H1 (cell line): ENCODE measurements around the gene TAMALIN. TPM values are rescaled to one million over a fixed set of nuclear protein-coding genes. Genes with fewer than 3 reads are reported as not detected.

Experiments
- CTCF ChIA-PET: fragments of 300-600 bp; sonication (Branson Sonifier 250); formaldehyde crosslinking; loops from one replicate; lab custom pipeline; 2021; ENCODE audit not compliant: partially characterized antibody; lab: Charles Lee
- POLR2A ChIA-PET: fragments of 300-600 bp; sonication (Branson Sonifier 250); formaldehyde crosslinking; loops from one replicate; lab custom pipeline; 2021; ENCODE audit warnings: inconsistent platforms; ENCODE audit not compliant: partially characterized antibody; lab: Charles Lee
- DNase-seq, 2 experiments: peaks; one replicate each; pipeline versions ENCODE4 v3.0.0 to v3.0.0-alpha.2; 2010 to 2022; ENCODE audit warnings: low spot score in 2 of 2, low read depth in 1 of 2, mixed read lengths in 1 of 2
- FAIRE-seq: peaks from 2 replicates; lab custom pipeline; 2011; peaks lifted over from hg19 to GRCh38; lab: Jason Lieb, UNC
- H2AFZ ChIP-seq: 2 replicates; pipeline ENCODE4 v1.8.1; 2012; ENCODE audit warnings: low read length, inconsistent platforms
- H2AK5ac ChIP-seq: 2 replicates; pipeline ENCODE4 v1.6.1; 2013; ENCODE audit warnings: low read depth, low read length
- H2BK120ac ChIP-seq: replicated peaks from 2 replicates; pipeline ENCODE3; 2013; ENCODE audit warnings: low read depth, low read length, inconsistent platforms
- H2BK12ac ChIP-seq: 2 replicates; pipeline ENCODE4 v1.6.1; 2013; ENCODE audit warnings: low read depth, low read length
- H2BK15ac ChIP-seq: 2 replicates; pipeline ENCODE4 v1.6.1; 2013; ENCODE audit warnings: low read length
- H2BK20ac ChIP-seq: 2 replicates; pipeline ENCODE4 v1.6.1; 2013; ENCODE audit warnings: low read length
- H2BK5ac ChIP-seq: 2 replicates; pipeline ENCODE4 v1.6.1; 2013; ENCODE audit warnings: low read depth, low read length
- H3K14ac ChIP-seq: 2 replicates; pipeline ENCODE4 v1.6.1; 2013; ENCODE audit warnings: inconsistent platforms; ENCODE audit not compliant: insufficient read length
- H3K18ac ChIP-seq: 2 replicates; pipeline ENCODE4 v1.6.1; 2013; ENCODE audit warnings: low read length; ENCODE audit errors: extremely low read depth
- H3K23ac ChIP-seq: 2 replicates; pipeline ENCODE4 v1.6.1; 2013; ENCODE audit warnings: inconsistent platforms; ENCODE audit not compliant: insufficient read length
- H3K23me2 ChIP-seq: 2 replicates; pipeline ENCODE4 v1.6.1; 2013; ENCODE audit warnings: low read depth, low read length
- H3K27ac ChIP-seq: 2 replicates; pipeline ENCODE4 v1.6.1; 2011; ENCODE audit warnings: low read depth, low read length, inconsistent platforms
- H3K27me3 ChIP-seq, 4 experiments: replicated peaks in 1 of 4; 1 replicate in 1 of 4; 2 replicates in 3 of 4; pipeline versions ENCODE4 v1.6.1 to v1.8.1; 2011 to 2013; ENCODE audit warnings: low read length in 3 of 4, mild to moderate bottlenecking in 3 of 4, inconsistent platforms in 2 of 4, mixed read lengths in 2 of 4, moderate library complexity in 1 of 4; ENCODE audit not compliant: control insufficient read depth in 3 of 4, insufficient read depth in 3 of 4; ENCODE audit errors: extremely low read depth in 1 of 4
- H3K36me3 ChIP-seq, 4 experiments: 2 replicates each; pipeline versions ENCODE4 v1.6.1 to v1.8.1; 2011 to 2013; ENCODE audit warnings: mild to moderate bottlenecking in 4 of 4, low read length in 3 of 4, moderate library complexity in 2 of 4, control low read depth in 1 of 4, inconsistent platforms in 1 of 4; ENCODE audit not compliant: insufficient read depth in 4 of 4, control insufficient read depth in 2 of 4
- H3K4ac ChIP-seq: replicated peaks from 2 replicates; pipeline ENCODE3; 2013; ENCODE audit warnings: low read length, low read depth, mixed read lengths, inconsistent platforms; ENCODE audit not compliant: insufficient read length
- H3K4me1 ChIP-seq, 4 experiments: replicated peaks in 1 of 4; 1 replicate in 1 of 4; 2 replicates in 3 of 4; pipeline versions ENCODE4 v1.6.1 to v1.8.1; 2011 to 2013; ENCODE audit warnings: low read length in 3 of 4, inconsistent platforms in 2 of 4, mixed read lengths in 1 of 4; ENCODE audit not compliant: insufficient read depth in 4 of 4, control insufficient read depth in 3 of 4
- H3K4me2 ChIP-seq, 2 experiments: 2 replicates each; pipeline versions ENCODE4 v1.6.1 to v1.8.1; 2011 to 2013; ENCODE audit warnings: low read depth in 2 of 2, low read length in 2 of 2, control low read depth in 1 of 2, inconsistent platforms in 1 of 2, mild to moderate bottlenecking in 1 of 2; ENCODE audit not compliant: insufficient read depth in 1 of 2
- H3K4me3 ChIP-seq, 4 experiments: fragments of 200-600, 300-600 bp in 1 of 4; sonication (generic), shearing (Covaris generic), sonication (Bioruptor Twin) in 1 of 4; 2 replicates each; pipeline versions ENCODE4 v1.5.1 to v1.8.1; 2011 to 2016; ENCODE audit warnings: low read length in 4 of 4, low read depth in 3 of 4, control low read depth in 2 of 4, inconsistent platforms in 2 of 4, mild to moderate bottlenecking in 2 of 4, mixed read lengths in 1 of 4, moderate library complexity in 1 of 4; ENCODE audit not compliant: insufficient read depth in 2 of 4; ENCODE audit errors: extremely low read depth in 1 of 4
- H3K56ac ChIP-seq: replicated peaks from 2 replicates; pipeline ENCODE3; 2013; ENCODE audit warnings: low read depth, mild to moderate bottlenecking, mixed read lengths, low read length, inconsistent platforms; ENCODE audit not compliant: insufficient read length
- H3K79me1 ChIP-seq: 2 replicates; pipeline ENCODE4 v1.6.1; 2013; ENCODE audit warnings: low read depth, low read length, control low read depth
- H3K79me2 ChIP-seq, 2 experiments: 2 replicates each; pipeline versions ENCODE4 v1.6.1 to v1.8.1; 2012 to 2013; ENCODE audit warnings: low read length in 2 of 2, mild to moderate bottlenecking in 2 of 2, inconsistent platforms in 1 of 2; ENCODE audit not compliant: insufficient read depth in 2 of 2, control insufficient read depth in 1 of 2
- H3K9ac ChIP-seq, 4 experiments: replicated peaks in 1 of 4; 1 replicate in 1 of 4; 2 replicates in 3 of 4; pipeline versions ENCODE4 v1.6.1 to v1.8.1; 2011 to 2013; ENCODE audit warnings: low read depth in 3 of 4, low read length in 3 of 4, control low read depth in 2 of 4, mild to moderate bottlenecking in 2 of 4, moderate library complexity in 2 of 4, inconsistent platforms in 1 of 4; ENCODE audit errors: extremely low read depth in 1 of 4
- H3K9me3 ChIP-seq, 2 experiments: 2 replicates each; pipeline versions ENCODE4 v1.6.1 to v1.8.1; 2012 to 2013; ENCODE audit warnings: mild to moderate bottlenecking in 2 of 2, moderate library complexity in 2 of 2, control low read depth in 1 of 2, inconsistent platforms in 1 of 2, low read depth in 1 of 2, low read length in 1 of 2, mixed read lengths in 1 of 2; ENCODE audit not compliant: insufficient read depth in 2 of 2
- H4K20me1 ChIP-seq, 2 experiments: replicated peaks in 1 of 2; 2 replicates each; pipeline versions ENCODE3 to v1.8.1; 2011 to 2013; ENCODE audit warnings: inconsistent platforms in 2 of 2, low read length in 2 of 2, mild to moderate bottlenecking in 1 of 2; ENCODE audit not compliant: insufficient read depth in 2 of 2, control insufficient read depth in 1 of 2
- H4K5ac ChIP-seq: 2 replicates; pipeline ENCODE4 v1.6.1; 2013; ENCODE audit warnings: low read length, low read depth, mixed read lengths, inconsistent platforms; ENCODE audit not compliant: insufficient read length
- H4K8ac ChIP-seq: 2 replicates; pipeline ENCODE4 v1.8.0; 2013; ENCODE audit warnings: mild to moderate bottlenecking, moderate library complexity, low read length, inconsistent platforms; ENCODE audit not compliant: insufficient read depth; ENCODE audit errors: extremely low read depth
- H4K91ac ChIP-seq: replicated peaks from 2 replicates; pipeline ENCODE3; 2013; ENCODE audit warnings: low read length, mixed read lengths, inconsistent platforms; ENCODE audit not compliant: insufficient read length
- CBX5 ChIP-seq: fragments of 300-800, 300-1000 bp; sonication (generic); IDR thresholded peaks from 2 replicates; pipeline ENCODE4 v1.7.1; 2016; ENCODE audit warnings: antibody characterized with exemption, low read length, low read depth
- CEBPB ChIP-seq: IDR thresholded peaks from 2 replicates; pipeline ENCODE4 v1.6.1; 2012; ENCODE audit warnings: low read depth, low read length
- CHD1 ChIP-seq: IDR thresholded peaks from 2 replicates; pipeline ENCODE4 v1.6.1; 2012; ENCODE audit warnings: low read depth, low read length, improper control_type of control experiment
- CTBP2 ChIP-seq: IDR thresholded peaks from 2 replicates; pipeline ENCODE4 v1.7.0; 2011; ENCODE audit warnings: borderline replicate concordance, mild to moderate bottlenecking, moderate library complexity, mixed read lengths, low read length; ENCODE audit not compliant: insufficient read depth, insufficient read length
- EP300 ChIP-seq, 2 experiments: IDR thresholded peaks; 1 replicate in 1 of 2; 2 replicates in 1 of 2; pipeline ENCODE4 v1.6.1; 2011 to 2012; ENCODE audit warnings: low read depth in 2 of 2, low read length in 2 of 2, mild to moderate bottlenecking in 2 of 2, borderline replicate concordance in 1 of 2, inconsistent platforms in 1 of 2, moderate library complexity in 1 of 2
- HDAC6 ChIP-seq: IDR thresholded peaks from one replicate; pipeline ENCODE4 v1.7.1; 2012; ENCODE audit warnings: low read depth, mild to moderate bottlenecking, inconsistent platforms, low read length, moderate library complexity
- POLR2A ChIP-seq, 2 experiments: IDR thresholded peaks; 1 replicate in 1 of 2; 2 replicates in 1 of 2; pipeline ENCODE4 v1.6.1; 2011; ENCODE audit warnings: low read depth in 2 of 2, low read length in 2 of 2, mild to moderate bottlenecking in 2 of 2; ENCODE audit errors: control extremely low read depth in 1 of 2
- SP2 ChIP-seq: IDR thresholded peaks from 2 replicates; pipeline ENCODE4 v1.6.1; 2012; ENCODE audit warnings: mild to moderate bottlenecking, low read length, inconsistent platforms
- SRF ChIP-seq: IDR thresholded peaks from 2 replicates; pipeline ENCODE4 v1.6.1; 2011; ENCODE audit warnings: mild to moderate bottlenecking, low read depth, low read length, moderate library complexity
- TAF1 ChIP-seq: IDR thresholded peaks from 2 replicates; pipeline ENCODE4 v1.6.1; 2011; ENCODE audit warnings: mild to moderate bottlenecking, low read depth, low read length
- WGBS, 2 experiments: shearing (Covaris generic) in 1 of 2; methylation state at CpG; one replicate each; pipeline versions ENCODE4 v1.1.6 to v1.1.7; 2013 to 2015; ENCODE audit warnings: low lambda C conversion rate in 2 of 2, mixed read lengths in 2 of 2, inconsistent platforms in 1 of 2, low coverage in 1 of 2, missing lambda C conversion rate in 1 of 2; ENCODE audit not compliant: insufficient replicate concordance in 2 of 2, insufficient coverage in 1 of 2, insufficient read length in 1 of 2; ENCODE audit errors: extremely low coverage in 1 of 2, missing lambda C conversion rate in 1 of 2; 5-methylcytosine and 5-hydroxymethylcytosine counted together
- polyA plus RNA-seq, 7 experiments: library from polyadenylated mRNA; depleted of rRNA in 3 of 7; stranded (reverse) in 5 of 7; unstranded in 2 of 7; fragments of >200 nt in 5 of 7; fragments of 200-250 nt in 2 of 7; gene quantifications; 1 replicate in 5 of 7; 2 replicates in 1 of 7; 4 replicates in 1 of 7; pipeline versions ENCODE4 v1.2.1 to v1.2.3, GENCODE V29; 2011 to 2013; ENCODE audit warnings: missing spikeins in 2 of 7, mixed read lengths in 2 of 7
- total RNA-seq: library from RNA; stranded (reverse); fragmentation: NEBNext Ultra II Directional; extraction: Animal tissue kit (Norgen Biotek cat#: 25700); gene quantifications from 2 replicates; pipeline ENCODE4 v1.2.1, GENCODE V29; 2021

The TAMALIN gene
- total and polyA plus RNA-seq, 2 of the 8 experiments (the other 6 are each of a cell fraction or from before 2014, with no cell fraction given): 2.6 to 4.9 TPM

DNA sequence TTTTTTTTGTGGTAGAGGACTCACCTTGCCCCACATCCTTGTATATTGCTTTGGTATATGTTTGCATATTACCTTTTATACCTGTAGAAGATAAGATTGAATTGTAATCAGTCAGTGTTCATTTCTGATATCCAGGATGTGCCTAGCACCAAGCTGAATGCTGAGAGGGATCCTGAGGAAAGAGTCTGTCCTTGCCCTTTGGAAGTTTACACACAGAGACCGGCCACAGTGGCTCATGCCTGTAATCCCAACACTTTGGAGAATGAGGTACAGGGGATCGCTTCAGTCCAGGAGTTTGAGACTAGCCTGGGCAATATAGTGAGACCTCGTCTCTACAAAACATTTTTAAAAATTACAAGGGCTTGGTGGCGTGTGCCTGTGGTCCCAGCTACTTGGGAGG is 46.8 kb upstream of the TAMALIN start:
- H3K79me1 ChIP-seq: 0 out of 2 replicates have a peak, but pooled peaks cover 2% of the 10 kb centered on the region
- H3K79me2 ChIP-seq: peaks cover 0 to 26% of the 10 kb centered on the region in 2 experiments; a peak in 2 of 4 replicates
- no peak overlapping the region for H2BK120ac ChIP-seq
- H3K14ac ChIP-seq: no peak overlapping the region
- no peak overlapping the region for H4K5ac ChIP-seq
- no peak overlapping the region for H3K9ac ChIP-seq
- no peak overlapping the region for H2BK15ac ChIP-seq
- ChIA-PET POLR2A (no interaction called here), CTCF (interaction anchor here (4.3 kb wide), 1 partner anchor 12 kb away, joined by 40 read pairs; no protein-coding TSS in a partner anchor)
- H3K27me3 ChIP-seq: no peaks in the 10 kb centered on the region
- peaks cover 0 to 7% (median 0%) of the 10 kb centered on the region in 4 experiments; a peak in 2 of 8 replicates for H3K36me3 ChIP-seq
- no peak overlapping the region for H2BK20ac ChIP-seq
- no peaks in the 10 kb centered on the region; the same call in 1 of the 2 replicates for H3K23me2 ChIP-seq
- FAIRE-seq (no peak), DNase-seq (no peak)
- no peak overlapping the region for H3K18ac ChIP-seq
- WGBS, 2 experiments: 90% methylated on average over 4 of the region's 4 CpGs; no CpG with 5 or more reads in 1 of the 2 experiments
- no peak overlapping the region for H2AFZ ChIP-seq
- H2BK5ac ChIP-seq: no peak overlapping the region
- H3K4me1 ChIP-seq: no peaks in the 10 kb centered on the region
- peaks cover 4 to 14% of the 10 kb centered on the region in 2 experiments for H4K20me1 ChIP-seq
- no peak overlapping the region for H3K4me2 ChIP-seq
- H3K23ac ChIP-seq: no peak overlapping the region
- no peak overlapping the region for H4K8ac ChIP-seq
- no peaks in the 10 kb centered on the region for H3K9me3 ChIP-seq
- H3K27ac ChIP-seq: no peak overlapping the region
- no peak overlapping the region for H3K4ac ChIP-seq
- no peak overlapping the region for H3K4me3 ChIP-seq
- H2AK5ac ChIP-seq: no peak overlapping the region
- H3K56ac ChIP-seq: no peak overlapping the region
- H2BK12ac ChIP-seq: no peak overlapping the region
- H4K91ac ChIP-seq: no peak overlapping the region
- TF ChIP-seq HDAC6 (no peak), SP2 (no peak), SRF (no peak), POLR2A (IDR thresholded peaks at IDR 0.05; ENCODE audit: control extremely low read depth in 1 of 2, low read depth in 2 of 2, low read length in 2 of 2) (no peak), EP300 (IDR thresholded peaks at IDR 0.05; ENCODE audit: borderline replicate concordance in 1 of 2, low read depth in 2 of 2, low read length in 2 of 2) (no peak), TAF1 (no peak), CBX5 (no peak), CTBP2 (no peak), CEBPB (no peak), CHD1 (no peak)
